ENCODE measurements around the gene BMF. TPM values are rescaled to one million over a fixed set of nuclear protein-coding genes. Genes with fewer than 3 reads are reported as not detected.

Gene BMF
- polyA plus RNA-seq, 2 of the 4 experiments (the other 2 are of a cell fraction): 1.4 to 1.6 TPM

- no peak for TF ChIP-seq PBX3 (IDR thresholded peaks at IDR 0.05)
- TF ChIP-seq MAX (IDR thresholded peaks at IDR 0.05): peak; percentile 69
- no peak for TF ChIP-seq FOSB (CRISPR knock-in tag; IDR thresholded peaks at IDR 0.05)
- TF ChIP-seq EP300 (IDR thresholded peaks at IDR 0.05): peak; percentile 30 to 32; a peak in 2 of 5 replicates
- TF ChIP-seq EHF (CRISPR knock-in tag; IDR thresholded peaks at IDR 0.05): no peak
Measured at GRCh38 chr15:40069178-40070165, 39.2 kb downstream of the BMF start (continued).

- no peaks in the 10 kb centered on the region for H3K9me3 ChIP-seq
- H3K27ac ChIP-seq: peak overlapping the region; percentile 63 to 84; a peak in 4 of 6 replicates
- ATAC-seq: no peak
- no peak for DNase-seq (ENCODE audit: low read depth in 1 of 2, low spot score in 1 of 2)
- peak overlapping the region; percentile 72; the same call in 2 of the 3 replicates for H3K4me2 ChIP-seq
- no peak overlapping the region for H3K4me3 ChIP-seq
- WGBS (ENCODE audit: missing lambda C conversion rate): 81% methylated on average over 6 of the region's 6 CpGs
- POLR2A ChIA-PET: no interaction called here
- TF ChIP-seq RAD21 (conservative IDR thresholded peaks at IDR 0.05 in 1 of 2, IDR thresholded peaks at IDR 0.05 in 1 of 2) (no peak), BCL3 (IDR thresholded peaks at IDR 0.05) (no peak), KDM5A (IDR thresholded peaks at IDR 0.05) (no peak), ZC3H11A (IDR thresholded peaks at IDR 0.05) (no peak), MYC (IDR thresholded peaks at IDR 0.05; ENCODE audit: borderline replicate concordance, low read length) (no peak), MAFK (IDR thresholded peaks at IDR 0.05; ENCODE audit: partially characterized antibody) (peak; percentile 45), ZNF302 (CRISPR knock-in tag; IDR thresholded peaks at IDR 0.05) (no peak), HES2 (IDR thresholded peaks at IDR 0.05) (no peak)
- no peak for FAIRE-seq
- CTCF ChIA-PET: interaction anchor here (0.9 to 2.8 kb wide), 2 partner anchors 21 to 37 kb away, joined by 5 to 20 read pairs; no protein-coding TSS in a partner anchor
- peaks cover 62% of the 10 kb centered on the region for H3K4me1 ChIP-seq
Measured at GRCh38 chr15:40067921-40068624, 40.6 kb downstream of the BMF start.

GRCh38 chr15:40066589-40066988 lies 42.1 kb downstream of the BMF start:
- peak overlapping the region; percentile 11 to 57; a peak in 4 of 6 replicates for H3K27ac ChIP-seq
- no peak for FAIRE-seq
- ATAC-seq: no peak
- H3K4me2 ChIP-seq: peak overlapping the region; percentile 72; the same call in 2 of the 3 replicates
- no peak for DNase-seq (ENCODE audit: low read depth in 1 of 2, low spot score in 1 of 2)
- 70% methylated on average over 5 of the region's 5 CpGs for WGBS (ENCODE audit: missing lambda C conversion rate)
- ChIA-PET CTCF (interaction anchor here (0.9 to 2.0 kb wide), 4 partner anchors 9 to 39 kb away, joined by 3 to 6 read pairs (median 4); no protein-coding TSS in a partner anchor), POLR2A (no interaction called here)
- peaks cover 65% of the 10 kb centered on the region for H3K4me1 ChIP-seq
- H3K4me3 ChIP-seq: no peak overlapping the region
- no peaks in the 10 kb centered on the region for H3K9me3 ChIP-seq
- no peak for TF ChIP-seq CTCF (IDR thresholded peaks at IDR 0.05)
- no peak for TF ChIP-seq NPAS2 (CRISPR knock-in tag; IDR thresholded peaks at IDR 0.05; ENCODE audit: borderline replicate concordance)
